ENCODE results near the gene DCLRE1C.
"Not testable (repeated sequence)": the region's sequence is repeated elsewhere in the genome, so short reads cannot be mapped to it uniquely, and the experiment has no call there.

The DCLRE1C gene

GRCh38 chr10:14879124-14879927, 74.6 kb downstream of the DCLRE1C start:
- no peak for DNase-seq

DNA sequence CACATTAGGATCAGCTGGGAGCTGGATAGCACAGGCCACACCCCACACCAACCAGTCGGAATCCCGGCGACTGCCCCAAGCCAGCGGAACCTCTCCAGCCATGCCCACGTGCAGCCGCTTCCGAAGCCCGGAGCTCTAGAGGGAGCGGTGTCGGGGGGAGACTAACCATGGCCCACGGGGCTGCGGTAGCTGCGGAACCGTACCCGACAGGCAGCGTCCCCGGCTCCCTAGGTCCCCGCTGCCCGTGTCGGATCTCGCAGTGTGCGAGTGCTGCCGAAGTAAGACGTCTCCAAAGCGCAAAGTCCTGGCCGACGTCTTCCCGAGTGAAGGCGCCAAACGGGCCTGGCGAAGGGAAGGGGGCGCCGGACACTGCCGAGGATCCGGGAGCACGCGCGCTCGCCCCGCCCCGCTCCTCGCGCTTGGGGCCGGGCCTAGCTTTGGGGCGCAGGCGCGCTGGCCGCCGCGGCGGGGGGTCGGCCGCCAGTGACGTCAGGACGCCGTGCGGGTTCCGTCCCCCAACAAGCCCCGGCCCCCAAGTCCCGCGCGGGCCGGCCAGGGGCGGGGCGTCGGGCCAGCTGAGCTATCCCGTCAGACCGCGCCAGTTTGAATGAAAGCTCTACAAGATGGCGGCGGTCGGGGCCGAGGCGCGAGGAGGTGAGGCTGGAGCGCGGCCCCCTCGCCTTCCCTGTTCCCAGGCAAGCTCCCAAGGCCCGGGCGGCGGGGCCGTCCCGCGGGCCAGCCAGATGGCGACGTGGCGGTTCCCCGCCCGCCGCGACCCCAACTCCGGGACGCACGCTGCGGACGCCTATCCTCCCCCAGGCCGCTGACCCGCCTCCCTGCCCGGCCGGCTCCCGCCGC, 75.4 kb downstream of the DCLRE1C start, which contains the start of gene SUV39H2:
SUV39H2 (plus strand) TSS at position 601 of the 858 bp plus-strand sequence; CDS start at position 624, 23 bp downstream.
- DNase-seq = peak; percentile 98

- DNase-seq = no peak
These were observed 77.1 kb downstream of the DCLRE1C start for GRCh38 chr10:14876764-14877163.

DNA sequence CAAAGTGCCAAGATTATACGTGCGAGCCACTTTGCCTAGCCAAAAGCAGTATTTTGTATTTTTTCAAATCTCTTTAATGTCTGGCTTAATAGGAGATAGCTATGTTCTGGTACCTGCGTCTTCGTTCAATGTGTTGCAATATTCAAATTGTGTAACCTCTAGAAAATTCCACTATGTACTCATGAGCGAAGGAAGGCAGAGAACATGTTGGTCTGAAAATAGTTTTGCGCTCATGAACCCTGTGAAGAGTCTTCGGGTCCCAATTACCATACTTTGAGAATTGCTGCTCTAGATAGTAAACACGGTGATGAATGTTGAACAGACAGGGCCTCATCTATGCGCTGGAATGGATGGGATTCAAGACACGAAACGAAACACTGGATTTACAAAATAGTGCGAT, 78.0 kb downstream of the DCLRE1C start:
- no peak for DNase-seq

DNA sequence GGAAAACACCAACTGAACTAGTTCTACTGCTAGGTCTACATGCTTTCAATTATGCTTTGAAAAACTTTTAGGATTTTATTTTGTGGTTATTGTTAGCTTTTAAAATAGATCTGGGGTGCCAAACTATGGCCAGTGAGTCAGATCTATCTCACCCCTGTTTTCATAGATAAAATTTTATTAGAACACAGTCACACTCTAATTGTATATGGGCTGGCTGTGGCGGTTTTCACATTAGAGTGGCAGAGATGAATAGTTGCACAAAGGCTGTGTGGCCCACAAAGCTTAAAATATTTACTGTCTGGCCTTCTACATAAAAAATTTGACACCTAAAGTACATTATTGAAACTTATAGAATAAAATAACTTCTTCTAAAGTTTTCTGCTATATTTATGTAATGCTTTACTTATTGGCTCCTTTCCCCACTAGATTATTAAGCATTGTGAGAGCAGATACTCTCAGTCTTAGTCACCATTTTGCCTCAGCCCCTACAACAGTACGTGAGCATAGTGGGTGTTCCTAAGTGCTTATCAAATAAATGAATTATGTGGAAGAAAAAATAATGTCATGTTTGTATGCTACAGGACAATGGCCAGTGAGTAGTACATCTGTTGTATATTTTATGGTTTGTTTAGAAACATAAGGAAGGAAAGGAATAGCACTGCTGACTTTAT, 80.7 kb downstream of the DCLRE1C start:
- no peak for DNase-seq

DNA sequence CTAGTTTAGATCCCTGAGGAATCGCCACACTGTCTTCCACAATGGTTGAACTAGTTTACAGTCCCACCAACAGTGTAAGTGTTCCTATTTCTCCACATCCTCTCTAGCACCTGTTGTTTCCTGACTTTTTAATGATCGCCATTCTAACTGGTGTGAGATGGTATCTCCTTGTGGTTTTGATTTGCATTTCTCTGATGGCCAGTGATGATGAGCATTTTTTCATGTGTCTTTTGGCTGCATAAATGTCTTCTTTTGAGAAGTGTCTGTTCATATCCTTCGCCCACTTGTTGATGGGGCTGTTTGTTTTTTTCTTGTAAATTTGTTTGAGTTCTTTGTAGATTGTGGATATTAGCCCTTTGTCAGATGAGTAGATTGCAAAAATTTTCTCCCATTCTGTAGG, 89.0 kb downstream of the DCLRE1C start:
- not testable (repeated sequence) for DNase-seq

GRCh38 chr10:14864466-14864865, 89.4 kb downstream of the DCLRE1C start:
- not testable (repeated sequence) for DNase-seq

DNA sequence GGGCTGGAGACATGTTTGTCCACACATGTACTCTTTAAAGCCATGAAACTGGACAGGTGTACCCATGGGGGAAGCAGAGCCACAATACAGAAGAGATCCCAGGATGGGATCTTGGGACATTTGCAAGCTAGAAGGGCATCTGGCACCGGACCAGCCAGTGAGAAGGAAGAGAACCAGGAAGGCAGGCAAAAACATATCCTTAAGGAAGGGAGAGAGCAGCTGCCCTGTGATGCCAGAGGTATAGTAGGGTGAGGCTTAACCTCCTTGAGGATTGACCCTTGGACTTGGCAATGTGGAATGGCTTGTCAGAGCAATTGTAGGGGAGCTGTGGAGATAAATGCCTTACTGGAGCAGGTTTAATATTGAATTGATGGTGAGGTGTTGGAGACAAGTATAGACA, 93.1 kb downstream of the DCLRE1C start:
- no peak for DNase-seq

GRCh38 chr10:14859775-14860174, 94.1 kb downstream of the DCLRE1C start:
- no peak for DNase-seq

- no peak for DNase-seq
These were observed 94.9 kb downstream of the DCLRE1C start for GRCh38 chr10:14859043-14859442.

- DNase-seq = no peak
These were observed 95.4 kb downstream of the DCLRE1C start for GRCh38 chr10:14858338-14858960.

DNA sequence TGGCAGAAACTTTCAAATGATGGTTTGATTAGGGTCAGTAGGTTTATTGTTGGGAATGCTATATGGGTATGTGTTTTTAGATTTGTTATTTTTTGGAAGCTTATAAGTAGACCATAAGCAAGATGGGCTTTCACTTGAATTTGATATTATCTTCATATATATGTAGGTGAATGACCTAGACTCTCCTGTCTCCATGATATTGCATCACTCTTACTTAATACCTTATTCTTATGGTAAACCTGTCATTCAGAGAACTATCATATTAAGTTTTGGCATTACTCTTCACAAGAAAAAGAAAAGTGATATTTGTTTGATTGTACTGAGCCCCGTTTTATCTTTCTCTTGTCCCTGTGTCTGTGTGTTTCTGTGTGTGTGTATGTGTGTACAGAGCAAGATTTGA, 98.4 kb downstream of the DCLRE1C start:
- DNase-seq = no peak

GRCh38 chr10:14852236-14852635, 101.7 kb downstream of the DCLRE1C start:
- DNase-seq = no peak
